ENCODE data around the gene OTX2. TPM values are rescaled to one million over a fixed set of nuclear protein-coding genes. Genes with fewer than 3 reads are reported as not detected.

OTX2 gene
- total RNA-seq, 1 experiment from 2014 or later: not detected

GRCh38 chr14:56797003-56797568 lies 13.2 kb downstream of the OTX2 start:
- H3K4me1 ChIP-seq (ENCODE audit: control insufficient read depth, insufficient read depth, low read length): no peaks in the 10 kb centered on the region
- no peak overlapping the region for H3K27ac ChIP-seq (ENCODE audit: low read length)
- TF ChIP-seq POLR2AphosphoS5 (IDR thresholded peaks at IDR 0.05; ENCODE audit: low read depth, low read length) (no peak), CTCF (IDR thresholded peaks at IDR 0.05) (no peak), TCF7L2 (IDR thresholded peaks at IDR 0.05; ENCODE audit: low read depth, low read length) (no peak), REST (IDR thresholded peaks at IDR 0.05; ENCODE audit: insufficient read depth in 1 of 2, low read depth in 2 of 2, low read length in 1 of 2) (no peak), SIN3A (IDR thresholded peaks at IDR 0.05; ENCODE audit: borderline replicate concordance, insufficient read depth, low read depth, low read length) (no peak)
- H3K9me3 ChIP-seq (ENCODE audit: control insufficient read depth, insufficient read depth, low read depth, low read length): no peaks in the 10 kb centered on the region
- DNase-seq (ENCODE audit: low read depth, low spot score) (no peak), ATAC-seq (no peak)
- ChIA-PET POLR2A (no interaction called here), CTCF (no interaction called here)
- in situ Hi-C loops (cut with HindIII; ENCODE audit: low pct_unique_long_range_greater_than_20kb, low sequenced_read_pairs) (no loop called here), intact Hi-C loops (cut with micrococcal nuclease; ENCODE audit: unreplicated experiment) (no loop called here)
- no peaks in the 10 kb centered on the region for H3K27me3 ChIP-seq (ENCODE audit: control insufficient read depth, insufficient read depth, low read length)
- H3K36me3 ChIP-seq (ENCODE audit: control insufficient read depth, insufficient read depth, low read length): no peaks in the 10 kb centered on the region
- no TSS peak for BruUV-seq (replicated peaks)
- no peak overlapping the region for H3K4me3 ChIP-seq (ENCODE audit: low read depth in 2 of 2, low read length in 2 of 2)

DNA sequence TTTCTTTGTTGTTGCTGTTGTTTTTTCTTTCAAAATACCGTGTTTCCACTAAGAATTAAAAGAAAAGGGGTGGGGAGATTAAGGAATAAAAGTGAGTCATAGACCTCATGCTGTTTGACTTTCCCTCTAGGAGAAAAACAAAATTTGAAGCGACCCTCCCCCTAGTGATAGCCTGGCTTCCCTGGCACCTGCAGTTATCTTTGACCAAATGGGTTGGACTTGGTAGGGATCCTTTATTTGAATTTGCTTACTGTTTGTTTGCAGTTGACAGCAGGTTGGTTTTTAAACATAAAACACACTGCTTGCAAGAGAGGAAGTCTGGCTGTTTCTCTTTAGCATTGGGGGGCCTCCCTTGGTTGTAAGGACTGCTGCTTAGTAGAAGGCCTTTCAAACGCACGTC lies 14.0 kb downstream of the OTX2 start:
- H3K36me3 ChIP-seq (ENCODE audit: control insufficient read depth, insufficient read depth, low read length): no peaks in the 10 kb centered on the region

More for the DNA sequence above, 14.0 kb downstream of the OTX2 start:
- Histone ChIP-seq H3K4me3 (ENCODE audit: low read depth in 2 of 2, low read length in 2 of 2) (no peak overlapping the region), H3K27me3 (ENCODE audit: control insufficient read depth, insufficient read depth, low read length) (no peaks in the 10 kb centered on the region), H3K9me3 (ENCODE audit: control insufficient read depth, insufficient read depth, low read depth, low read length) (no peaks in the 10 kb centered on the region), H3K27ac (ENCODE audit: low read length) (no peak overlapping the region), H3K4me1 (ENCODE audit: control insufficient read depth, insufficient read depth, low read length) (no peaks in the 10 kb centered on the region)
- in situ Hi-C loops (cut with HindIII; ENCODE audit: low pct_unique_long_range_greater_than_20kb, low sequenced_read_pairs): no loop called here
- BruUV-seq (replicated peaks): no TSS peak
- TF ChIP-seq CTCF (IDR thresholded peaks at IDR 0.05): no peak
- TF ChIP-seq SIN3A (IDR thresholded peaks at IDR 0.05; ENCODE audit: borderline replicate concordance, insufficient read depth, low read depth, low read length): no peak
- no peak for TF ChIP-seq POLR2AphosphoS5 (IDR thresholded peaks at IDR 0.05; ENCODE audit: low read depth, low read length)
- TF ChIP-seq REST (IDR thresholded peaks at IDR 0.05; ENCODE audit: insufficient read depth in 1 of 2, low read depth in 2 of 2, low read length in 1 of 2): no peak
- TF ChIP-seq TCF7L2 (IDR thresholded peaks at IDR 0.05; ENCODE audit: low read depth, low read length): no peak
- DNase-seq (ENCODE audit: low read depth, low spot score) (no peak), ATAC-seq (no peak)
- ChIA-PET POLR2A (no interaction called here), CTCF (no interaction called here)
- intact Hi-C loops (cut with micrococcal nuclease; ENCODE audit: unreplicated experiment): no loop called here

Measured in Panc1 (cell line).